ENCODE data around the gene TENT4B.
"Not testable (repeated sequence)": the region's sequence is repeated elsewhere in the genome, so short reads cannot be mapped to it uniquely, and the experiment has no call there.

The TENT4B gene

DNA sequence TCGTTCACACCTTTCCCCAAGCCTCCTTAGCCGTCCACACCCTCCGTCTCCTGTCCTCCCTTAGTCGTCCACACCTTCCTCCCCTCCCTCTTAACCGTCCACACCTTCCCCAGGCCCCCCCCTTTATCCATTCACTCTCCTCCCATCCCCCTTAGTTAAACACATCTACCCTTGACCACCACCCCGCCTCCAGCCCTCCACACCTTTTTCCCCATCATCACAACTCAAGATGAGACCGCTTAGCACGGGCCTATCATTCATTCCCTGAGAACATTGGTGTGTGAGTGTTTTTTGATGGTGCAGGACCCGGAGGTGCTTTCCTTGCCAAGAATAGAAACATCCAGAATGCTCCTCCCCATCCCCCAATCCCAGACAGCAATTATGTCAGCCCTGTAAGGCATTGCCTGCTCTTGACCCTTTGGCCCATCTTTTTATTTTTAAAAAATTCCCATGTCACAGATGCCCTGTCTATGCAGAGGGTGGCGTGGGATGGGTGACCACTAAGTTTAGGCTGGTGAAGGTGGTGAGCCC lies 1.4 kb downstream of the TENT4B start:
- no peak for DNase-seq (ENCODE audit: low read depth)

DNA sequence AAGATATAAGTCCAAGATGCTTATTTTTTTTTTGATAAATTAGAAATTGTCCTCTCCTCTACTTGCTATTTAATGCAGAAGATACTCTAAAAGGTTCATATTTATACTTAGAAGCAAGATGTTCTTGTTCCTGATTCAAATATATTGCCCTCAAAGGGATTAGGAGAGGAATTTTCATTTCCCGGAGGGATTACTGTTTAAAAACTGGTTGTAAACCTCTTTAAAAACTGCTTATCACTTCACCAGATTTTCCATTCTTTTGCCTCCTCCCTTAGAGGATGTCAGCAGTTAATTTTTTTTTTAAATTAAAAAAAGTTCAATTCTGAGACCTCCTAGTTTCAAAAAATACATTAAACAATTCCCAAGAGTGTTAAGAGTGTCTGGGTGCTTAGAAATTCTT lies 2.8 kb downstream of the TENT4B start:
- DNase-seq (ENCODE audit: low read depth), result no peak

DNA sequence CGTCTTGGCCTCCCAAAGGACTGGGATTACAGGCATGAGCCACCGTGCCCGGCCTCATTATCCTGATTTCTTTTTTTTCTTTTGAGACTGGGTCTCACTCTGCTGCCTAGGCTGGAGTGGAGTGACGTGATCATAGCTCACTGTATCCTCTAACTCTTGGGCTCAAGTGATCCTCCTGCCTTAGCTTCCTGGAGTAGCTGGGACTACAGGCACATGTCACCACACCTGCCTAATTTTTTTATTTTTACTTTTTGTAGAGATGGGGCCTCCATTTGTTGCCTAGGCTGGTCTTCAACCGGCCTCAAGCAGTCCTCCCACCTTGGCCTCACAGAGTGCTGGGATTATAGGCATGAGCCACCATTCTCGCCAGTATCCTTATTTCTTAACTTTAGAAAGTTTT lies 3.5 kb downstream of the TENT4B start:
- no peak for DNase-seq (ENCODE audit: low read depth)

DNA sequence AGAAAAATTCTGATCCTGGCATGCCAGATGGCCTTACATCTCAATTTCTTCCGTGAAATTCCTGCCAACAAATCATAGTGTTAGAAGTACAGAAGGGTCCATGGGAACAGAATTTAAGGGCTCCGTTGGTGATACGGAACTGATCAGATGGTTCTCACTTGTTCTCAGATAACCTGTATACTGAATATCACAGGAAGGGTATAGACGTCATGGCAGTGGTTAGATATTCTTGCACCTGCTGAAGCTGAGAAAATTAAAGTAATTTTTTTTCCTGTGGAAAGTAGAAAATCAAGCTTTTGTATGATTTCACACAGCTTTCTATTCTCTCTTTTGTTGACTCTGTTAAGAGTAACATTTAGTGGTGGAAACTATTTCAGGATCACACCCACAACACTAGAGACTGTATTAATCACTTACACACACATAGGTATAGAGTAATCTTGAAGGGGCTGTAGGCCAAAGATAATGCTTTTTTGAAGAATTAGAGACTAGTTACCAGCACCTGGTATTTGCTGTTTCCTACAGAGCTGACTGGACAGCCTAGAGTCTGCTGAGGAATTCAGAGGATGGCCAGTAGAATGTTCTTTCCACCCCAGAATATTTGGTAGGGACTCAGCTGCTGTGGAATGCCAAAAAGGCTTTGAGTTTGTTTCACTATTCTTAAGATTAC lies 7.5 kb downstream of the TENT4B start:
- no peak for DNase-seq (ENCODE audit: low read depth)

DNA sequence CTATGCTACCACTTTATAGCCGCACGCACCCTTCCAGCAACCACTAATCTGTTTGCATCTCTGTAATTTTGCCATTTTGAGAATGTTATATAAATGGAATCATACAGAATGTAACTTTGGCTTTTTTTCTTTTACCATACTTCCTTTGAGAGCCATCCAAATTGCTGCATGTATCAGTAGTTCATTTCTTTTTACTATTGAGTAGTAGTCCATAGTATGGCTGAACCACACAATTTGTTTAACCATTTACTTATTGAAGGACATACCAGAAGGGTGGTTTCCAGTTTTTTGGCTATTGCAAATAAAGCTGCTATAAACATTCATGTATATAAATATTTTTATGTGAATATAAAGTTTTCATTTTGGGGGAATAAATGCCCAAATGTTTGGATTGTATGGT lies 8.8 kb downstream of the TENT4B start:
- DNase-seq (ENCODE audit: low read depth), result no peak

DNA sequence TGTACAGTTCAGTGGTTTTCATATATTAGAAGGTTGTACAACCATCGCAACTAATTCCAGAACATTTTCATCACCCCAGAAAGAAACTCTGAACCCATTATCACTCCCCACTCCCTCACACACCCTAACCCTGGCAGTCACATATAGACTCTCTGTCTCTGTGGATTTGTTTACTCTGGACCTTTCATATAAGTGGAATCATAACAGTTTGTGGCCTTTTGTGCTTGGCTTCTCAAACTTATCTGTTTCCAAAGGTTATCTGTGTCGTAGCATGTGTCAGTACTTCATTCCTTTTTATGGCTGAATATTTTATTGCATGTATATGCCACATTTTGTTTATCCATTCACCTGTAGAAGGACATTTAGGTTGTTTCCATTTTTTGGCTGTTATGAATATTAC lies 12.4 kb downstream of the TENT4B start:
- no peak for DNase-seq (ENCODE audit: low read depth)

DNA sequence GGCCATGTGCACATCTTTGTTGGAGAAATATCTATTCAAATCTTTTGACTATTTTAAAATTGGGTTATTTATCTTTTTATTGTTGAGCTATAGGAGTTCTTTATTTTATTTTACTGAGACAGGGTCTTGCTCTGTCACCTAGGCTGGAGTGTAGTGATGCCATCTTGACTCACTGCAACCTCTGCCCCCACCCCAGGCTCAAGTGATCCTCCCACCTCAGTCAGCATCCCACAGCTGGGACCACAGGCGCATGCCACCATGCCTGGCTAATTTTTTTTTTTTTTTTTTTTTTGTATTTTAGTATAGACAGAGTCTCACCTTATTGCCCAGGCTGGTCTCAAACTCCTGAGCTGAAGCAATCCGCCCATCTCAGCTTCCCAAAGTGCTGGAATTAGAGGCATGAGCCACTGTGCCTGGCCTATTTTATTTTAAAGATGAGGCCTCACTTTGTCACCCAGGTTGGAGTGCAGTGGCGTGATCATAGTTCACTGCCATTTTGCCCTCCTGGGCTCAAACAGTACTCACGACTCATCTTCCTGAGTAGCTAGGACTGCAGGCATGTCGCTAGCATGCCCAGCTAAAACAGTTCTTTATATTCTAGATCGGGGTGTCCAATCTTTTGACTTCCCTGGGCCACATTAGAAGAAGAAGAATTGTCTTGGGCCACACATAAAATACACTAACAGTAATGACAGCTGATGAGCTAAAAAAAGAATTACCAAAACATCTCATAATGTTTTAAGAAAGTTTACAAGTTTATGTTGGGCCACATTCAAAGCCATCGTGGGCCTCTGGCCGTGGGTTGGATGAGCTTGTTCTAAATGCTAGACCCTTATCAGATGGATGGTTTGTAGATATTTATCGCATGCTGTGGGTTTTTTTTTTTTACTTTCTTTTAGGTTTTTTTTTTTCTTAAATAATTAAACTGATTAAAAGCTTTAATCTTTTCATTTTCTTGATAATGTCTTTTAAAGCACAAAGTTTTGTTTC lies 13.7 kb downstream of the TENT4B start:
- DNase-seq (ENCODE audit: low read depth), result no peak

DNA sequence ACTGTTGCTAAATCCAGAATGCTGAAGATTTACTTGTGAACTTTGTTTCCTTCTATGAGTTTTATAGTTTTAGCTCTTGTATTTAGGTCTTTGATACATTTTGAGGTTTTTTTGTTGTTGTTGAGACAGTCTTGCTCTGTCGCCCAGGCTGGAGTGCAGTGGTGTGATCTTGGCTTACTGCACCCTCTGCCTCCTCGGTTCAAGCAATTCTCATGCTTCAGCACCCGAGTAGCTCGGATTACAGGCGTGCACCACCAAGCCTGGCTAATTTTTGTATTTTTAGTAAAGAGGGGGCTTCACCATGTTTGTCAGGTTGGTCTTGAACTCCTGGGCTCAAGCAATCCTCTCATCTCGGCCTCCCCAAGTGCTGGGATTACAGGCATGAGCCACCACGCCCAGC lies 14.4 kb downstream of the TENT4B start:
- no peak for DNase-seq (ENCODE audit: low read depth)

DNA sequence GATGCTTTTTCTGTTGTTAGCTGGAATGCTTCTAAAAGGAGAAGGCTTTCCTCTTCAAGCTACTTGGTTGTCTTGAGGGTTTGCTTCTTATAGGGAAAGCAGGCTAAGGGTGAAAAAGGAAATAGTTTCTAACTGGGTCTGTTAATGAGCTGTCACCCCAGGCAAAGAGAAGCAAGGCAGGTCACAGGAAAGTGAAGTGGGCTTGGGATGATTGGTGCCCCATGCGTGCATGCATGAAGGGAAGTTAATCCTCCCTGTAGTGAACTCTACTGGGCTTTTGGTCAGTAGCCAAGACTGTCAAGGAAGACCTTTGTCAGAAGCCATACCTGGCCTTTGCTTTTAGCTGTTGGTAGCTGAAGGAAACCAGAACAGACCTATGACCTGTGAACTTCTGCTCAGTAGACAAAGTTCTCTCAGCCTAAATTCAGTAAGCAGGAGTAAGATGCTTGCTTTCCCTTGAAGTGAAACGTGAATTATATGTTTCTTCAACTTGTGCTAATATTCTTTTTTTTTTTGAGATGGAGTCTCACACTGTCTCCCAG lies 16.5 kb downstream of the TENT4B start:
- no peak for DNase-seq (ENCODE audit: low read depth)

DNA sequence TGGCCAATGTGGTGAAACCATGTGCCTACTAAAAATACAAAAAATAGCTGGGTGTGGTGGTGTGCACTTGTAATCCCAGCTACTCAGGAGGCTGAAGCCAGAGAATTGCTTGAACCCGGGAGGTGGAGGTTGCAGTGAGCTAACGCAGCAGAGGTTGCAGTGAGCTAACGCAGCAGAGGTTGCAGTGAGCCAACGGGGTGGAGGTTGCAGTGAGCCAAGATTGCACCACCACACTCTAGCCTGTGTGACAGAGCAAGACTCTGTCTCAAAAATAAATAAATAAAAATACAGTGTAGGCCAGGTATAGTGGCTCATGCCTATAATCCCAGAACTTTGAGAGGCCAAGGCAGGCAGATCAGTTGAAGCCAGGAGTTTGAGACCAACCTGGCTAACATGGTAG lies 18.7 kb downstream of the TENT4B start:
- not testable (repeated sequence) for DNase-seq (ENCODE audit: low read depth)

DNA sequence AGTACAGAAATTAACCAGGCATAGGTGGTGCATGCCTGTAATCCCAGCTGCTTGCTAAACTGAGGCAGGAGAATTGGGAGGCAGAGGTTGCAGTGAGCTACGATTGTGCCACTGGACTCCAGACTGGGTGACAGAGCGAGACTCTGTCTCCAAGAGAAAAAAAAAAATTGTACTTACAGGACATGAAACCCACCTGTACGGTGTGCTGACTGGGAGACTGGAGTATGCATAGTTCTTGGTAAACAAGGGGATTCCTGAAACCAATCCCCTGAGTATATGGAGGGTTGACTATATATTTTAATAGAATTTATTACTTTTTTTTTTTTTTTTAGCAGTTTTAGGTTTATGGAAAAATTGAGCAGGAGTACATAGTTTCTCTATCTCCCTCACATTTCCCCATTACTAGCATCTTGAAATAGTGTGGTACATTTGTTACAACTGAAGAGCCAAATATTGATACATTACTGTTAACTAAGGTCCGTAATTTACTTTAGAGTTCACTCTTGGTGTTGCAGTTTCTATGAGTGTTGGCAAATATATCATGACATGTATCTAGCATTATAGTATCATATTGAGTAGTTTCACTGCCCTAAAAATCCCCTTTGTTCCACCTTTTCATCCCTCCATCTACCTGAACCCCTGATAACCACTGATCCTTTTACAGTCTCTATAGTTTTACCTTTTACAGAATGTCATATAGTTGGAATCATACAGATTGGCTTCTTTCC lies 19.3 kb downstream of the TENT4B start:
- no peak for DNase-seq (ENCODE audit: low read depth)

DNA sequence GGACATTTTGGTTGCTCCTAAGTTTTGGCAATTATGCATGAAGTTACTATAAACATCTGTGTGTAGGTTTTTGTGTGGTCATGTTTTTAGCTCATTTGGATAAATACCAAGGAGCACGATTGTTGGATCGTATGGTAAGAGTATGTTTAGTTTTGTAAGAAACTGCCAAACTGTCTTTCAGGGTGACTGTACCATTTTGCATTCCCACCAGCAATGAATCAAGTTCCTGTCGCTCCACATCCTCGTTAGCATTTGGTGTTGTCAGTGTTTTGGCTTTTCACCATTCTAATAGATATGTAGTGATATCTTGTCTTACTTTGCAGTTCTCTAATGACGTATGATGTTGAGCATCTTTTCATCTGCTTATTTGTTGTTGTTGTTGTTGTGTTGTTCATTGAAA lies 20.2 kb downstream of the TENT4B start:
- DNase-seq (ENCODE audit: low read depth), result no peak

DNA sequence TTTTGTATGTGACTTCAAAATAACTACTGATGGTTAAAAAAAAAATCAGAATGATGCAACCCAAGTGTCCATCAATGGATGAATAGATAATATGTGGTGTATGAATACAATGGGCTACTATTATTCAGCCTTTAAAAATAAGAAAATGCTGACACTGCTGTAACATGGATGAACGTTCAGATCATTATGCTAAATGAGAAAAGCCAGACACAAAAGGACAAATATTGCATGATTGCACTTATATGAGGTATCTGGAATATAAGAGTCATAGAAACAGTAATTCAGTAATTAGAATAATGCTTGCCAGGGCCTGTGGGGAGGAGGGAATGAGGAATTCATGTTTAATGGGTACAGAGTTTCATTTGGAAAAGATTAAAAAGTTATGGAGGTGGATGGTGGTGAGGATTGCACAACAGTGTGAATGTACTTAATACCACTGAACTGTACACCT lies 25.4 kb downstream of the TENT4B start:
- no peak for DNase-seq (ENCODE audit: low read depth)

DNA sequence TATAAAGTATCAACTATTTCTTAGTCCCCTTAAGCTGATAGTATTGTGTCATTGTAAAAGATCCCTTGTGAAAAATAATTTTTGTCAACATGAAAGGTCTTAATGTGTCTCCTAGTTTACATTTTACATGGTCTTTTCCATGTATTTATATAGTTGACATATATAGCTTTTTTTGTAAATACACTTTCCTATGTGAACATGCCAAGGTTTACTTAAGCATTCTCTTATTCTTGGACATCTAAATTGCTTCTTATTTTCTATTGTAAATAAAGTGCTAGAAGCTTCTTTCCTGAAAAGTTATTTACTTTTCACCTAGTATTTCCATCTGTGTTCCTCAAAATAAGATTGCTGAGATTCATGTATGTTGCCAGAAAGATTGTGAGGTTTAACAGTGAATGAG lies 29.3 kb downstream of the TENT4B start:
- DNase-seq (ENCODE audit: low read depth), result no peak

DNA sequence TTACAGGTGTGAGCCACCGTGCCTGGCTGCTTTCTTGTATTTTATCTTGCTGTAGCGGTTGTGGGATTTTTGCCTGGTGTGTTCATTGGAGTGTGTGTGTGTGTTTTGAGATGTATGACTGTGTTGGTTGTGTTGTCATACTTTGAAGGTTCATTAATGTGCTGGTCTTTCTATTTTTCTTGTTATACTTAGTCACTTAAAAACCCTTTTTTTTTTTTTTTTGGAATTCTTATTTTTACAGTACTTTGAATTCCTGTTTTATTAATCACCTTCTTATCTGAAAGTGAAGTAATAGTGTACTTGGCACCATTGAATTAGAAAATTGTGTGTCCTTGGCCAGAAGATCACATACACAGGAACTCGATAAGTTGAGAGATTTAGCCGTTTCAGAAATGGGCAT lies 30.2 kb downstream of the TENT4B start:
- no peak for DNase-seq (ENCODE audit: low read depth)

DNA sequence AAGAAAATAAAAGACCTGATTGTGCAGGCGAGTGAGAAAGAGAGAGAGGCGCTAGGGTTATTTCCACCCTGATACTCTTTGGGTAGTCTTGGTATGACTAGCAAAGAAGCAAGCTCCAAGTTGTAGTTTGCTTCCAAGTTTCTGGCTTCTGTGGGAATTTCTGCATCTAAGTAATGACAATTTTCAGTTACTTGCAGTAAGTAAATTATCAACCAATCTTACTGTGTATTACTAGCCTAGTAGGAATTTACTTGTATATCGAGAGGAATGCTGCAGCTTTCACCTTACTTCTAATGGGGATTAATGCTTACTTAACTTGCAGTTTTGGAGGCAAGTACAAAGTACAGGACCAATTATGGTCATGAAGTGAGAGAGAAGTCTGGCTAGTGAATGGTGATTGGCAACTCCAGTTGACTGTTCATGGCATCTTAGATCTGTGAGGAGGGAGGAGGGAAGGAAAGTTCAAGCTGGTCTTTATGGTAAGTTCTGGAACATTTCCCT lies 31.9 kb downstream of the TENT4B start:
- no peak for DNase-seq (ENCODE audit: low read depth)

DNA sequence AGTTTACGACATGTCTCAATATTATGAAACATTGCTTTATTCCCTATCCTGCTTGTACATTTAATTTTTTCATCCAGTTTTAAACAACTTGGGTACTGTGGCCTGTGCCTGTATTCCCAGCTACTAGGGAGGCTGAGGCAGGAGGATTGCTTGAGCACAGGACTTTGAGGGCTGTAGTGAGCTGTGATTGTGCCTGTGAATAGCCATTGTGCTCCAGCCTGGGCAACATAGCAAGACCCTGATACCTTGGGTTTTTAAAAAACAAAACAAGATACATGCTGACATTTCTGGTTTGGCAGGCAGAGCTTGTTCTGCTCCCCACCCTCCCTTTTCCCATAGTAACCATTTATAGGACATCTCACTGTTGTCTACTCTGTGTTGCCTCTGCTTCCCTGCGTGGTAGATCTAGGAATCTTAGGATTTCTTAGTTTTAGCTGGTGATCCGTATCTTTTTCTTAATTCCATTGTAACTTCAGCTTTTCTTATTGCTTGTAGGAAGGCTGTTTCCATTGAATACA lies 35.6 kb downstream of the TENT4B start:
- no peak for DNase-seq (ENCODE audit: low read depth)

DNA sequence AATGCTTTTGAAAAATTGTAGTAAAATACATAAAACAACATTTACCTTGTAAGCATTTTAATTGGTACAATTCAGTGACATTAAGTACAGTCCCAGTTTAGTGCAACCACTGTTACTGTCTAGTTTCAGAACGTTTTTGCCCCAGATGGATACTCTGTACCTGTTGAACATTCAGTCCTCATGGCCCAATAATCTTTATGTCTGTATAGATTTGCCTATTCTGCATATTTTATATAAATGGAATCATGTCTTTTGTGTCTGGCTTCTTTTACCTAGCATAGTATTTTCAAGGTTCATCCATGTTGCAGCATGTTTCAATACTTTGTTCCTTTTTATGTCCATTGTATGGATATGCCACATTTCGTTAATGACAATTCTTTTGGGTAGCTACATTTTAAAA lies 37.2 kb downstream of the TENT4B start:
- DNase-seq (ENCODE audit: low read depth), result no peak

DNA sequence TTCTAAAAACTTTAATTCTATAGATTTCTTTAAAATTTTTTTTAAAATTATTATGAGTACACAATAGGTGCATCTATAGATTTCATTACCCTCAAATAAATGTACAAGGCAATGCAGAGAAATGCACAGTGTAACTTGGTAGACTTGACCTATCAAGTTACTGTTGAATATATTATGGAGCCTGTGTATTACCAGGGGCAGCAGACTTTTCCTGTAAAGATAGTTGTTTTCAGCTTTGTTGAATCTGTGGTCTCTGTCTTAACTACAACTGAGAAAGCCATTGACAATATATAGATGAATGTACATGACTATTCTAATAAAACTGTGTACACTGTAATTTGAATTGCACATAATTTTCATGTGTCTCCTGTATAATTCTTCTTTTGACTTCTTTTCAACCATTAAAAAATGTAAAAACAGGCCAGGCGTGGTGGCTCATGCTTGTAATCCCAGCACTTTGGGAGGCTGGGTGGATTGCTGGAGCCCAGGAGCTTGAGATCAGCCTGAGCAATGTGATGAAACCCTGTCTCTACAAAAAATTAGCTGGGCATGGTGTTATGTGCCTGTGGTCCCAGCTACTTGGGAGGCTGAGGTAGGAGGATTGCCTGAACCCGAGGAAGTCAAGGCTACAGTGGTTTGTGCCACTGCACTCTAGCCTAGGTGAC lies 39.4 kb downstream of the TENT4B start:
- DNase-seq (ENCODE audit: low read depth), result no peak

DNA sequence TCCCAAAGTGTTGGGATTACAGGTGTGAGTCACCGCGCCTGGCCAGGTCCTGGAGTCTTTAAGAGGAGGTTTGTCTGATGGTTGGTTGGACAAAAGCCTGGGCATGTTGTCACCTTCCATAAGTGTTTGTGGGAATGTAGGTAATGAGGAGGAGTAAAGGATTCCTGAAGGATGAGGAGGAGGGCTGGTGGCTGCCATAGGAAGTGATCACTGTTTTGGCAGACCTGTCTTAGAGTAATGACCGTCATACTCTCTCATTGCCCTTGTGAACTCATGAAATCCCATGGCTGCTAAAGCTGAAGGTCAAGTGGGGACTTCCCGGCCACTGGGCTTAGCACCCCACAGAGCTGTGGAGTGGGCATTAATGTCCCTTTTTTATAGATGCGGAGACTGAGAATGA lies 40.5 kb downstream of the TENT4B start:
- no peak for DNase-seq (ENCODE audit: low read depth)

DNA sequence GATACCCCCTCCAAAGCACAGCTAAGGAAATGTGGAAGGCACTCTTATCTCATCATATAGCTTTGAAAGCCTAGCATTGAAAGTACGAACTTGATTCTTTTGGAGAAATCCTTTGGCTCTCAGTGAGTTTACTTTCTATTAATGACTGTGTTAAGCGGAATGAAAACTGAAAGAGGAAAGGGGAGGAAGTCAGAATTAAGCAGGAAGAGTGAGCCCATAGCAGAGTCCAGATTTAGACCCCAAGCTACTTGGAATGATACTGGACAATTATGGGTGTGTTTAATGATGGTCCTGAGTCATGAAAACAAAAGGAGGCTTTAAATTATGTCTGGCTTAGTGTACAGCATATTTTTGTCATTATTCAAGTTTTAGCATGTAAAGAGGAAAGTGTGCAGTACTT lies 42.2 kb downstream of the TENT4B start:
- no peak for DNase-seq (ENCODE audit: low read depth)

Data from CMK (cell line).